Neural progenitor cell (in vitro differentiated cells): Measurements from ENCODE around the gene PAQR9. TPM values are rescaled to one million over a fixed set of nuclear protein-coding genes. Genes with fewer than 3 reads are reported as not detected.

Experiments used
- DNase-seq: peaks from one replicate; pipeline ENCODE4 v3.0.0-alpha.2; 2016; ENCODE audit warnings: low spot score
- H2AFZ ChIP-seq: fragments of 200-600 bp; sonication (generic); replicated peaks from 2 replicates; pipeline ENCODE4 v1.6.1; 2016; ENCODE audit warnings: antibody characterized with exemption
- H3F3A ChIP-seq: fragments of 200-600 bp; sonication (generic); 2 replicates; pipeline ENCODE4 v1.6.1; 2016; ENCODE audit warnings: antibody characterized with exemption, low read depth
- H3K27ac ChIP-seq: fragments of 200-600 bp; sonication (generic); 2 replicates; pipeline ENCODE4 v1.5.1; 2016; ENCODE audit warnings: mild to moderate bottlenecking
- H3K27me3 ChIP-seq: fragments of 200-600 bp; sonication (generic); 2 replicates; pipeline ENCODE4 v1.6.1; 2016; ENCODE audit warnings: mild to moderate bottlenecking, moderate library complexity
- H3K36me3 ChIP-seq: fragments of 200-600 bp; sonication (generic); 2 replicates; pipeline ENCODE4 v1.5.1; 2016
- H3K4me1 ChIP-seq: fragments of 200-600 bp; sonication (generic); 2 replicates; pipeline ENCODE4 v1.6.1; 2016; ENCODE audit warnings: mixed run types
- H3K4me2 ChIP-seq: fragments of 200-600 bp; sonication (generic); 2 replicates; pipeline ENCODE4 v1.6.1; 2016
- H3K4me3 ChIP-seq: fragments of 200-600 bp; sonication (generic); 2 replicates; pipeline ENCODE4 v1.5.1; 2016
- H3K79me2 ChIP-seq: fragments of 200-600 bp; sonication (generic); 2 replicates; pipeline ENCODE4 v1.6.1; 2016; ENCODE audit warnings: low read depth
- H3K9ac ChIP-seq: fragments of 200-600 bp; sonication (generic); 2 replicates; pipeline ENCODE4 v1.6.1; 2016
- H3K9me3 ChIP-seq: fragments of 200-600 bp; sonication (generic); 2 replicates; pipeline ENCODE4 v1.5.1; 2016; ENCODE audit warnings: low read depth
- H4K20me1 ChIP-seq: fragments of 200-600 bp; sonication (generic); 2 replicates; pipeline ENCODE4 v1.6.1; 2016; ENCODE audit warnings: low read depth
- H3K27ac Mint-ChIP-seq: 3 replicates; pipeline ENCODE4 v1.8.0; 2021; ENCODE audit warnings: mixed read lengths
- H3K27me3 Mint-ChIP-seq: 2 replicates; pipeline ENCODE4 v1.8.0; 2022; ENCODE audit warnings: low read depth, mild to moderate bottlenecking, inconsistent platforms, moderate library complexity, mixed read lengths; ENCODE audit not compliant: insufficient read depth
- H3K36me3 Mint-ChIP-seq: 3 replicates; pipeline ENCODE4 v1.8.0; 2021; ENCODE audit warnings: mixed read lengths
- H3K4me1 Mint-ChIP-seq: 3 replicates; pipeline ENCODE4 v1.8.0; 2021; ENCODE audit warnings: mixed read lengths
- H3K4me3 Mint-ChIP-seq: 3 replicates; pipeline ENCODE4 v1.8.0; 2021; ENCODE audit warnings: mild to moderate bottlenecking, moderate library complexity, mixed read lengths
- H3K9me3 Mint-ChIP-seq: 3 replicates; pipeline ENCODE4 v1.8.0; 2020; ENCODE audit warnings: mixed read lengths
- CTCF ChIP-seq: fragments of 200-600 bp; sonication (generic); IDR thresholded peaks from 2 replicates; pipeline ENCODE4 v1.5.1; 2017; ENCODE audit warnings: antibody characterized with exemption, mild to moderate bottlenecking
- EZH2 ChIP-seq: fragments of 200-600 bp; sonication (generic); IDR thresholded peaks from 2 replicates; pipeline ENCODE4 v1.6.1; 2017; ENCODE audit warnings: antibody characterized with exemption, mild to moderate bottlenecking, moderate library complexity
- EZH2phosphoT487 ChIP-seq: fragments of 200-600 bp; sonication (generic); IDR thresholded peaks from 2 replicates; pipeline ENCODE4 v1.6.1; 2017; ENCODE audit warnings: antibody characterized with exemption
- total RNA-seq: library from RNA; depleted of rRNA; stranded (reverse); fragments of >200 nt; gene quantifications from 2 replicates; pipeline ENCODE4 v1.2.3, GENCODE V29; 2015; ENCODE audit warnings: low replicate concordance

Gene PAQR9
- total RNA-seq, 1 donor from 2014 or later: 2.2 TPM

GRCh38 chr3:142987707-142988106 is 24.2 kb upstream of the PAQR9 start:
- Histone ChIP-seq H2AFZ (peak overlapping the region; percentile 70), H3F3A (peaks cover 9% of the 10 kb centered on the region), H3K9ac (no peak overlapping the region), H3K4me2 (no peak overlapping the region), H3K27me3 (no peaks in the 10 kb centered on the region), H3K36me3 (no peaks in the 10 kb centered on the region), H3K4me1 (no peaks in the 10 kb centered on the region), H4K20me1 (no peaks in the 10 kb centered on the region), H3K9me3 (no peaks in the 10 kb centered on the region), H3K79me2 (no peaks in the 10 kb centered on the region), H3K27ac (no peak overlapping the region), H3K4me3 (no peak overlapping the region)
- TF ChIP-seq EZH2: no peak
- TF ChIP-seq EZH2phosphoT487: no peak
- TF ChIP-seq CTCF: no peak
- Mint-ChIP-seq H3K27me3 (peaks cover 3% of the 10 kb centered on the region), H3K9me3 (no peaks in the 10 kb centered on the region), H3K36me3 (no peaks in the 10 kb centered on the region), H3K4me3 (no peak overlapping the region), H3K27ac (no peak overlapping the region), H3K4me1 (peaks cover 7% of the 10 kb centered on the region)
- DNase-seq: peak; percentile 28

- Histone ChIP-seq H4K20me1 (no peaks in the 10 kb centered on the region), H3K4me2 (no peak overlapping the region), H3K79me2 (no peaks in the 10 kb centered on the region), H3F3A (peaks cover 9% of the 10 kb centered on the region), H3K36me3 (no peaks in the 10 kb centered on the region), H3K9ac (no peak overlapping the region), H3K4me3 (no peak overlapping the region), H3K4me1 (peaks cover 4% of the 10 kb centered on the region), H3K9me3 (no peaks in the 10 kb centered on the region), H3K27me3 (no peaks in the 10 kb centered on the region), H2AFZ (peak overlapping the region; percentile 70), H3K27ac (no peak overlapping the region)
- no peak overlapping the region for H3K4me3 Mint-ChIP-seq
- peak; percentile 80 for TF ChIP-seq CTCF
- TF ChIP-seq EZH2phosphoT487: no peak
- no peaks in the 10 kb centered on the region for H3K9me3 Mint-ChIP-seq
- H3K4me1 Mint-ChIP-seq: peaks cover 12% of the 10 kb centered on the region
- H3K27me3 Mint-ChIP-seq: peaks cover 3% of the 10 kb centered on the region
- no peaks in the 10 kb centered on the region for H3K36me3 Mint-ChIP-seq
- DNase-seq: peak; percentile 32
- H3K27ac Mint-ChIP-seq: no peak overlapping the region
Observed at GRCh38 chr3:142987080-142987700, 23.7 kb upstream of the PAQR9 start.

- H3K27ac Mint-ChIP-seq: no peak overlapping the region
- H3K4me2 ChIP-seq: no peak overlapping the region
- DNase-seq: no peak
- no peak overlapping the region for H3K4me3 Mint-ChIP-seq
- H3K79me2 ChIP-seq: no peaks in the 10 kb centered on the region
- peaks cover 22% of the 10 kb centered on the region for H3K4me1 Mint-ChIP-seq
- H4K20me1 ChIP-seq: no peaks in the 10 kb centered on the region
- H3K36me3 ChIP-seq: no peaks in the 10 kb centered on the region
- TF ChIP-seq CTCF (no peak), EZH2 (no peak), EZH2phosphoT487 (no peak)
- no peak overlapping the region for H3K27ac ChIP-seq
- H3K9me3 Mint-ChIP-seq: no peaks in the 10 kb centered on the region
- no peak overlapping the region for H3K9ac ChIP-seq
- H3K36me3 Mint-ChIP-seq: no peaks in the 10 kb centered on the region
- H2AFZ ChIP-seq: no peak overlapping the region
- peaks cover 3% of the 10 kb centered on the region for H3K27me3 Mint-ChIP-seq
- no peak overlapping the region for H3K4me3 ChIP-seq
- no peaks in the 10 kb centered on the region for H3K9me3 ChIP-seq
- H3K4me1 ChIP-seq: peaks cover 13% of the 10 kb centered on the region
- H3K27me3 ChIP-seq: no peaks in the 10 kb centered on the region
- peaks cover 9% of the 10 kb centered on the region for H3F3A ChIP-seq
Observed at GRCh38 chr3:142984255-142984654, 20.8 kb upstream of the PAQR9 start.
